ENCODE data around the gene JARID2. TPM values are rescaled to one million over a fixed set of nuclear protein-coding genes. Genes with fewer than 3 reads are reported as not detected.

Gene JARID2
- total RNA-seq, 2 experiments from 2014 or later, result 25.4 to 25.5 TPM

- ATAC-seq, result no peak
- H3K4me1 Mint-ChIP-seq (ENCODE audit: low read depth), result no peaks in the 10 kb centered on the region
- H3K27me3 Mint-ChIP-seq, result no peaks in the 10 kb centered on the region
- intact Hi-C loops (cut with micrococcal nuclease), result no loop called here
- CTCF ChIA-PET, result no interaction called here
- H3K9me3 Mint-ChIP-seq, result no peaks in the 10 kb centered on the region
- POLR2A ChIA-PET, result interaction anchor here (0.8 kb wide), 1 partner anchor 1460 kb away, joined by 4 read pairs; no protein-coding TSS in a partner anchor
- H3K36me3 Mint-ChIP-seq (ENCODE audit: low read depth), result peaks cover 38% of the 10 kb centered on the region
- no peak overlapping the region for H3K4me3 Mint-ChIP-seq
- no peak for TF ChIP-seq CTCF (IDR thresholded peaks at IDR 0.05)
- no peak for DNase-seq
- H3K27ac Mint-ChIP-seq, result peak overlapping the region; percentile 49
These were observed 261.4 kb downstream of the JARID2 start for GRCh38 chr6:15507221-15507620.

- Mint-ChIP-seq H3K9me3 (no peaks in the 10 kb centered on the region), H3K27ac (no peak overlapping the region), H3K4me1 (ENCODE audit: low read depth) (no peaks in the 10 kb centered on the region), H3K36me3 (ENCODE audit: low read depth) (peaks cover 43% of the 10 kb centered on the region), H3K4me3 (no peak overlapping the region), H3K27me3 (no peaks in the 10 kb centered on the region)
- no peak for TF ChIP-seq CTCF (IDR thresholded peaks at IDR 0.05)
- ChIA-PET CTCF (no interaction called here), POLR2A (interaction anchor here (0.6 to 0.8 kb wide), 2 partner anchors 1359 to 1459 kb away, joined by 3 to 4 read pairs; no protein-coding TSS in a partner anchor)
- intact Hi-C loops (cut with micrococcal nuclease), result no loop called here
- ATAC-seq (no peak), DNase-seq (no peak)
These were observed 261.9 kb downstream of the JARID2 start for GRCh38 chr6:15507746-15508145.

DNA sequence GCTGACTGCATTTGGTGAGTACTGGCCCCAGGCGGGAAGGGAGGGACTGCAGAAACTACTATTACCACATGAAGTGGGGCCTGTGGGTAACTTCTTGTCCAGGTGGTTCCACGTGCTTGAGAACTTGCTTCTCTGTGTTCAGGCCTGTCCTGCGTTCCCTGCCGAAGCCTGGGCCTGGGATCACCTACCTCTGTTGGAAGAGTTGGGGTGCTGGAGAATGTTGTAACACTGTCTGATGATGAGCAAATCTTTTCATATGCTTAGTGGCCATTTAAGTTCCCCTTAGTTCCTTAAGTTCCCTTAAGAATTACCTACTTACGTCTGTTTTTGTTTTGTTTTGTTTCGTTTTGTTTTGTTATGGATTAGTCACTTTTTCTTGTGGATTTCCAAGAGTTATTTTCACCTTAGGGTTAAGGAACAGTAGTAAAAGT lies 262.6 kb downstream of the JARID2 start:
- Mint-ChIP-seq H3K27me3 (no peaks in the 10 kb centered on the region), H3K4me3 (no peak overlapping the region), H3K4me1 (ENCODE audit: low read depth) (no peaks in the 10 kb centered on the region), H3K36me3 (ENCODE audit: low read depth) (peaks cover 43% of the 10 kb centered on the region), H3K27ac (peak overlapping the region; percentile 8), H3K9me3 (no peaks in the 10 kb centered on the region)
- DNase-seq, result no peak
- POLR2A ChIA-PET, result no interaction called here
- intact Hi-C loops (cut with micrococcal nuclease), result no loop called here
- no peak for ATAC-seq
- no peak for TF ChIP-seq CTCF (IDR thresholded peaks at IDR 0.05)
- CTCF ChIA-PET, result no interaction called here

DNA sequence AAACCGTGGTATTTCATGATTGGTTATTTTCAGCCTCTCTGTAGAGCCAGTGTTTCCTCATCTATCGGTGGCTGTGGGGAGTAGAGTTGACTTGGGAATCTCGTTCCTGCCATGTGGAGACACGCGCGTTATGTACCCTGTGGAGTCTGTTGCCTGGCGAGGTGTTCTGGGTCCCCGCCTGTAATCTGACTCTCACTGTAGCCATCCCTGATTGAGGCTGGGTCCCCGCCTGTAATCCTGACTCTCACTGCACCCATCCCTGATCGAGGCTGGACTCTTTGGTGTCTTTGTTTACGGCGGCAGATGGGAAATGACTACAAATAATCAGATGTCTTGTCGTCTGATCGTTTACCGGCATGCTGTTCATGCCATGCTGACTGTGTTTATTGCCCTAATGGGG lies 263.1 kb downstream of the JARID2 start:
- peaks cover 44% of the 10 kb centered on the region for H3K36me3 Mint-ChIP-seq (ENCODE audit: low read depth)
- ATAC-seq, result no peak
- no peak overlapping the region for H3K27ac Mint-ChIP-seq
- POLR2A ChIA-PET, result no interaction called here
- CTCF ChIA-PET, result no interaction called here
- H3K4me3 Mint-ChIP-seq, result no peak overlapping the region
- intact Hi-C loops (cut with micrococcal nuclease), result no loop called here
- H3K27me3 Mint-ChIP-seq, result no peaks in the 10 kb centered on the region
- no peaks in the 10 kb centered on the region for H3K9me3 Mint-ChIP-seq
- H3K4me1 Mint-ChIP-seq (ENCODE audit: low read depth), result no peaks in the 10 kb centered on the region
- no peak for TF ChIP-seq CTCF (IDR thresholded peaks at IDR 0.05)
- no peak for DNase-seq

GRCh38 chr6:15509335-15509933 lies 263.6 kb downstream of the JARID2 start:
- no peak for TF ChIP-seq CTCF (IDR thresholded peaks at IDR 0.05)
- no peak for DNase-seq
- no peaks in the 10 kb centered on the region for H3K4me1 Mint-ChIP-seq (ENCODE audit: low read depth)
- ChIA-PET CTCF (no interaction called here), POLR2A (no interaction called here)
- no peaks in the 10 kb centered on the region for H3K27me3 Mint-ChIP-seq
- no peak overlapping the region for H3K4me3 Mint-ChIP-seq
- ATAC-seq, result no peak
- peaks cover 47% of the 10 kb centered on the region for H3K36me3 Mint-ChIP-seq (ENCODE audit: low read depth)
- intact Hi-C loops (cut with micrococcal nuclease), result no loop called here
- H3K27ac Mint-ChIP-seq, result peak overlapping the region; percentile 55
- H3K9me3 Mint-ChIP-seq, result no peaks in the 10 kb centered on the region
